Measurements from ENCODE around the gene TTC28.
"Not testable (repeated sequence)": the region's sequence is repeated elsewhere in the genome, so short reads cannot be mapped to it uniquely, and the experiment has no call there.

Gene TTC28

DNA sequence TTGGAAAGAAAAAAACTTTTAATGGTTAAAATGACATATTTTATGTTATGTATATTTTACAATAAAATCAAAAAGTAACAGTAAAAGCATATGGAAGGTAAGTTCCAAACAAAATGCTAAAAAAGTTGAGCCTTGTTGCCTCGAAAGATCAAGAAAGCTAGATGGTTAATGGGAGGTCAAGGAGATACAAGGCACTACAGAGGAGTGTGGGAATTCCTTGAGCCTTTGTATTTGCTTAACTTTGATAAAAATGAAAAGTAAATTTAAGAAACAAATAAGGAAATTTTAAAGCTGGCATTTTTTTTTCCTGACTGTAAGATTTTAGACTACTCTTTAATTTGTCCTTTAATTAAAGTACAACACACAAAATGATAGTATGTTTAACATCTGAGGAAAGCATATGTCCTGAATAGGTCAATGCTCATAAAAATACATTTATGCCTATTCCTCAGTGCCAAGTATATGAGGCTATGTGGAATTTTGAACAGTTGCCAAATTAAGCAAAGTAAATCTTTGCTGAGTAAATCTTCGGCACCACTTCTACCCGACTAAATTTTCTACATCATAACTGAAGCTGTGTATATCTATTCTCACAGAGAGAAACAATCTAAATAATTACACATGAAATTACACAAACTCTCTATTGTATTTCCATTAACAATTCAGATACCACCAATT is 108.8 kb downstream of the TTC28 start:
- no peak for DNase-seq (ENCODE audit: low read depth)
- H3K4me3 ChIP-seq (ENCODE audit: low read depth, low read length), result no peak overlapping the region
- no peak for TF ChIP-seq CTCF (IDR thresholded peaks at IDR 0.05; ENCODE audit: low read depth, low read length, missing control alignments)

GRCh38 chr22:28568974-28569373 is 110.7 kb downstream of the TTC28 start:
- not testable (repeated sequence) for H3K4me3 ChIP-seq (ENCODE audit: low read depth, low read length); DNase-seq (ENCODE audit: low read depth)

DNA sequence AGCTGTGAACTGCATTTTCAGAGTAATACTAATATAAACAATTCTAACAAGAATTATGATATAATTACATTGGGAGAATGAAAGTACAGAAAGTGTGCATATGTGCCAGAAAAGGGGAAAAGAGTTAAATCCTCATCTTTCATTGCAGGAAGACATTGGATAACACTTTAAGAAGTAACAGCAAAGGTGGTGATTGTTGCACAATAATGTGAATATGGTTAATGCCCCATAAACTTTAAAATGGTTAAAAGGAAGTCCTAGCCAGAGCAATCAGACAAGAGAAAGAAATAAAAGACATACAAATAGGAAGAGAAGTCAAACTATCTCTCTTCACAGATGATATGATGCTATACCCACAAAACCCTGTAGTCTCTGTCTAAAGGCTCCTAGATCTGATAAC is 111.5 kb downstream of the TTC28 start:
- H3K4me3 ChIP-seq (ENCODE audit: low read depth, low read length), result no peak overlapping the region
- no peak for DNase-seq (ENCODE audit: low read depth)
- no peak for TF ChIP-seq CTCF (IDR thresholded peaks at IDR 0.05; ENCODE audit: low read depth, low read length, missing control alignments)

DNA sequence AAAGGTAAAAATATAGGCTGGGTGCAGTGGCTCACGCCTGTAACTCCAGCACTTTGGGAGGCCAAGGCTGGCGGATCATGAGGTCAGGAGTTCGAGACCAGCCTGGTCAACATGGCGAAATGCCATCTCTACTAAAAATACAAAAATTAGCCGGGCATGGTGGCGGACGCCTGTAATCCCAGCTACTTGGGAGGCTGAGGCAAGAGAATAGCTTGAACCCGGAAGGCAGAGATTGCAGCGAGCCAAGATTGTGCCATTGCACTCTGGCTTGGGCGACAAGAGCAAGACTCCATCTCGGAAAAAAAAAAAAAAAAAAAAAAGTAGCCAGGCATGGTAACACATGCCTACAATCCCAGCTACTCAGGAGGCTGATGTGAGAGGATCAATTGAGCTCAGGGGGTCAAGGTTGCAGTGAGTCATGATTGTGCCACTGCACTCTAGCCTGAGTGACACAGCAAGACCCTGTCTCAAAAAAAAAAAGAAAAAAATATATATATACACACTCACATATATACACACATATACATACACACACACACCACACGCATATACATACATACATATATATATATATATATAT is 112.6 kb downstream of the TTC28 start:
- not testable (repeated sequence) for DNase-seq (ENCODE audit: low read depth); H3K4me3 ChIP-seq (ENCODE audit: low read depth, low read length)

- no peak for DNase-seq (ENCODE audit: low read depth)
- no peak for TF ChIP-seq CTCF (IDR thresholded peaks at IDR 0.05; ENCODE audit: low read depth, low read length, missing control alignments)
- no peak overlapping the region for H3K4me3 ChIP-seq (ENCODE audit: low read depth, low read length)
Measured at GRCh38 chr22:28563636-28564035, 116.0 kb downstream of the TTC28 start.

DNA sequence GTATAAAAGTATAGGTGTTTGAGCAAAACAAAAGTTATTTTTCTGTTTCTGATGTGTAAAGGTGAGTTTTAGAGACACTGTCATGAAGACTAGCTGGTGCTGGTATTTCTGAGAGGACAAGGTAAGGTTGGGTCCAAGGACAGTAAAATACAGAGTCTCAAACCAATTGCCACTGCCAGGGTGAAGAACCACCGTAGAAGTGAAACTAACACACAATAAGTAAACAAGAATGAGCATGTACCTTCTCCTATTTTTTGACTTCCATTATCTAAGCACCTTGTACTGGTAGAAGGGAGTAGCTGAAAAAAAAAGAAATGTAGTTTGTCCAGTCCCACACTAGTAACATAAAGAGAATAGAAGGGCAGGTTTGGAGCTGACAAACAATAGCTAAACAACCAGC is 117.3 kb downstream of the TTC28 start:
- H3K4me3 ChIP-seq (ENCODE audit: low read depth, low read length), result no peak overlapping the region
- no peak for DNase-seq (ENCODE audit: low read depth)
- TF ChIP-seq CTCF (IDR thresholded peaks at IDR 0.05; ENCODE audit: low read depth, low read length, missing control alignments), result no peak

- not testable (repeated sequence) for DNase-seq (ENCODE audit: low read depth)
Measured at GRCh38 chr22:28560743-28561101, 118.9 kb downstream of the TTC28 start.

GRCh38 chr22:28560046-28560742 is 119.4 kb downstream of the TTC28 start:
- no peak overlapping the region for H3K4me3 ChIP-seq (ENCODE audit: low read depth, low read length)
- no peak for DNase-seq (ENCODE audit: low read depth)
- no peak for TF ChIP-seq CTCF (IDR thresholded peaks at IDR 0.05; ENCODE audit: low read depth, low read length, missing control alignments)

More at GRCh38 chr22:28560743-28561101, 118.9 kb downstream of the TTC28 start:
- H3K4me3 ChIP-seq (ENCODE audit: low read depth, low read length), result not testable (repeated sequence)
